Activated CD4-positive, alpha-beta T cell treated with anti-CD3 and anti-CD28 coated beads, Interleukin-2, Interleukin-6, amounts not matched to agents 100 ng/mL and 50 ng/mL, durations not matched to agents 16 hours and 8 hours (primary cell): ENCODE data around the gene TWSG1.

ENCODE experiments used
- DNase-seq: peaks from one replicate; pipeline ENCODE4 v3.0.0-alpha.2; 2020

The TWSG1 gene

GRCh38 chr18:9334329-9334972 lies at the start of gene TWSG1:
Gene TWSG1 (plus strand): TSS chr18:9334773. CDS start chr18:9337230, 2,457 bp downstream.
- peak; percentile 94 for DNase-seq

DNA sequence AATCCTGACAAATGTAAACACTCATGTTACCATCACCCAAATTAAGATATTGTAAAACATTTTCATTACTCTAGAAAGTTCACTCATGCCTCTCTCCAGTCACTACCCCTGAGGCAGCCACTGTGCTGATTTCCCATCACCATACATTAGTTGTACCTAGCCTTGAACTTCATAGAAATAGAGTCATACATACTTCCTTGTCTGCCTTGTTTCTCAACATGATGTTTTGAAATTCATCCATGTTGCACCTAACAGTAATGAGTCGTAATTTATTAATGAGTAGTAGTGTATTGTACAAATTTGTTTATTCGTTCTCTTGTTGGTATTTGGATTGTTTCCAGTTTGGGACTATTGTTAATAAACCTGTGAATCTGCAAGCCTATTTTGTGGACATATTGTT lies 49.0 kb upstream of the TWSG1 start:
- DNase-seq: no peak

DNA sequence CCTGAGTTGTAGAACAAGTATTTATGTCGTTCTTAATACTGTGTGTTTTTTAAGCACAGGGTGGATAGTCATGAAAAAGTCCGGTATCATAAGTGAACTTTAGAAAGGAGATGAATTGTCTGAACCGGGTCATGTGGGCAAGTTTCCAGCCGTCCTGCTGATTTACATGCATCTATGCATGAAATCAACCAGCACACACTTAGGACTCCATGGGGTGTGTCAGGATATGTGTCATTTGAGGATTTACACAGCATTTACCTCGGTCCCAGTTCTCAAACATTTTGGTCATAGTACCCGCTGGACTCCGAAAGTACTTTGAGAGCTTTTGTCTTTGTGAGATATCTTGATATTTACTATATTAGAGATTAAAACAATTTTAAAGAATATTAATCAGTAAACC lies 47.5 kb upstream of the TWSG1 start:
- no peak for DNase-seq

DNA sequence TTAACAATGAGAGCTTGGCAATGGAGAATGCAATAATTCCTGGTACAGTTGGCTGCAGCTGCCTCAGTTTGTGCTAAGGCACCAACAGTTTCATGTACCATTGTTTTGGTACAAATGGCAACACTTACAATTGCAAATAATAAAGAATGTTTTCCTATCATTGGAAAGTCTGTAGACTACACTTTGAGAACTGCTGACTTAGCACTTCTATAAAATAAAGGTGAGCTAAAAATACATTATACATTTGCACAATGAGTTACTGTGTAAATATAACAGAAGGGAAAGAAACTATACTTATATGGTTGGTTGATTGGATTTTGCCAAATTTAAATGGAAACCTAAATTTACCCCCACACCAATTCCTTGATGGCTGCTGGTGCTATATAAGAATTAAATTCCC lies 44.9 kb upstream of the TWSG1 start:
- no peak for DNase-seq

GRCh38 chr18:9290156-9290555 lies 44.4 kb upstream of the TWSG1 start:
- no peak for DNase-seq

- DNase-seq: no peak
Observed at GRCh38 chr18:9292047-9292446, 42.5 kb upstream of the TWSG1 start.

DNA sequence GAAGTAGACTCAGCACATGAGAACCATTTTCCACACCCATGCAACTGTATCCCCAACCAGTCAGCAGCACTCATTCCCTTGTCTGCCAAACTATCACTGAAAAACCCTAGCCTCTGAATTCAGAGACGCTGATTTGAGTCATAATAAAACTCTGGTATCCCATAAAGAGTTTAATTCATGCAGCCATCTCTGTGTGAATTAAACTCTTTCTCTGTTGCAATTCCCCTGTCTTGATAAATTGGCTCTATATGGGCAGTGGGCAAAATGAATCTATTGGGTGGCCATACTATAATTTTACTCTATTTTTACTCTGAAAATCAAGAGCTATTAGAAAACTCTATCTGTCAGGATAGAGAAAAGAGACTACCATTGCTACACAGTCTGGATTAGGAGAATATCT lies 40.6 kb upstream of the TWSG1 start:
- no peak for DNase-seq

DNA sequence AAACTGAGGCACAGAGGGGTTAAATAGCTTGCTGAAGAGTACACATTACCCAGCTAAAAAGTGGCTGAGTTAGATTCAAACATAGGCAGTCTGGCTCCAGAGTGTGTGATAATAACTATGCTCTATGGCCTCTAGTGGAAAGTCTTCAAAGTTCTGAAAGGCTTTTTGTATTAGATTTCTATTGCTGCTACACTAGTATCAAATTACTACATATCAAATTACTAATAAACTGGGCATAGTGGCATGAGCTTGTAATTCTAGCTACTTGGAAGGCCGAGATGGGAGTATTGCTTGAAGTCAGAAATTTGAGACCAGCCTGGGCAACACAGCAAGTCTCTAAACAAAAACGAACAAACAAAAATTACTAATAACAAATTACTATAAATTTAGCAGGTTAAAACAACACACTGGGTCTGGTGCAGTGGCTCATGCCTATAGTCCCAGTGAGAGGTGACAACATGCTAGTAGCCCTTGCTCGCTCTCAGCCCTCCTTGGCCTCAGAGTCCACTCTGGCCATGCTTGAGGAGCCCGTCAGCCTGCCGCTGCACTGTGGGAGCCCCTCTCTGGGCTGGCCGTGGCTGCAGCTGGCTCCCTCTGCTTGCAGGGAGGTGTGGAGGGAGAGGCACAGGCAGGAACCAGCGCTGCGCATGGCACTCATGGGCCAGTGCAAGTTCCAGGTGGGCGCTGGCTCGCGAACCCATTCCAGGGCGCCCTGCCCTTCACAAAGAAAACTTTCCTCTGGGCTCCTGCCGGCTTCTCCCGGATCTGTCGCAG lies 38.2 kb upstream of the TWSG1 start:
- DNase-seq: no peak

GRCh38 chr18:9297007-9297393 lies 37.6 kb upstream of the TWSG1 start:
- DNase-seq: no peak

DNA sequence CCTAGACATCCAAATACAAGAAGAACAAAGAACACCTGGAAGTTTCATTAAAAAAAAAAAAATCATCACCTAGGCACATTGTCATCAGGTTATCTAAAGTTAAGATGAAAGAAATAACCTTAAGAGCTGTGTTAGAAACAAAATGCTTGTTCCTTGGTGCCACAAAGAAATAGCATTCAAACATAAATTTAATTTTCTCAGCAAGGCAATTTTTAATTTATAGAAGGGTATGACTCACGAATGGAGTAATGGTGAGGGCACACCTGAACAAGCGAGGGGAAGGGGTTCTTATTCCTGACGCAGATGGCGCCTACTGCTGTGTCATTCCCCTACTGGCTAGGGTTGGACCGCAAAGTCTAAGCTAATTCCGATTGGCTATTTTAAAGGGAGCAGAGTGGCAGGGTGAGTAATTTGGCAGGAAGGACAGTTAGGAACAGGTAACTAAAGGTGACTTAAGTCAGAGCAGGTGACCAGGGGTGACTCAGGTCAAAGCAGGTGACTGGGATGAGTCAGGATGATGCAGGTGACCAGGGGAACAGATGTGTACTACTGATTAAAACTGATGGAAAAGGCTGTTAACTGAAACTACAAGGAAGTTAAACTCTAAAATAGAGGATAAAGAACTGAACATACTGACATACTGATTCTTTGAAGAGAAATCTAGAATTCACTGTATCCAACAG lies 30.0 kb upstream of the TWSG1 start:
- no peak for DNase-seq

- DNase-seq: no peak
Observed at GRCh38 chr18:9319333-9319732, 15.2 kb upstream of the TWSG1 start.

GRCh38 chr18:9321017-9321452 lies 13.5 kb upstream of the TWSG1 start:
- DNase-seq: no peak

DNA sequence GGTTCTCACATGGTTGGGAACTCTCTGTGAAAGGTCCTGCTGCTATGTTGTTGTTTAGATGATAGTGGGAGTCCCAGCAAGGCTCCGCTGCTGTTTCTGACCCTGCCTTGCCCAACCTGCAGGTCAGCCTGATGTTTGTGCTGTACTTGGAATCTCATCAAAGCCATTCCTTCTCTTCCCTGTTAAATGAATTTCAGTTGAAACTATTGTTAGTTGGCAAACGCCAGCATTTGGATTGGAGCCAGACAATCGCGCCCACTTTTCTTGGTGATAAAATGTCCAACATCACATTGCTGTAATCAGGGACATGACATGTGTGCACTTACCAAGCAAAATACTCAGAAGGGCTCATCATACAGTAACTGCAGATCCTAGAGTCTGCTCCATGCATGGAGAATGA lies 12.8 kb upstream of the TWSG1 start:
- DNase-seq: no peak

GRCh38 chr18:9322744-9323143 lies 11.8 kb upstream of the TWSG1 start:
- no peak for DNase-seq

- no peak for DNase-seq
Observed at GRCh38 chr18:9323750-9324445, 10.7 kb upstream of the TWSG1 start.

GRCh38 chr18:9325716-9326115 lies 8.9 kb upstream of the TWSG1 start:
- no peak for DNase-seq

DNA sequence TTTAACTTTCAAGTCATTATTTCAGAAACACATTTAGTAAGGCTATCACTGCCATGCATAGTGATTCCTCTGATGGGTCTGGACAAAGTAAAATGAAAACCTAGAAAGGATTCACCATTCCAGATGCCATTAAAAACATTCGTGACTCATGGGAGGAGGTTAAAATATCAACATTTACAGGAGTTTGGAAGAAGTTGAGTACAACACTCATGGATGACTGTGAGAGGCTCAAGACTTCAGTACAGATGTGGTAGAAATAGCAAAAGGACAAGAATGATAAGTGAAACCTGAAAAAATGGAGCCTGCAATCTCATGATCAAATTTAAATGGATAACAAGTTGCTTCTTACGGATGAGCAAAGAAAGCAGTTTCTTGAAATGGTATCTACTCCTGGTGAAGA lies 5.8 kb upstream of the TWSG1 start:
- no peak for DNase-seq

- DNase-seq: no peak
Observed at GRCh38 chr18:9329471-9329870, 5.1 kb upstream of the TWSG1 start.

DNA sequence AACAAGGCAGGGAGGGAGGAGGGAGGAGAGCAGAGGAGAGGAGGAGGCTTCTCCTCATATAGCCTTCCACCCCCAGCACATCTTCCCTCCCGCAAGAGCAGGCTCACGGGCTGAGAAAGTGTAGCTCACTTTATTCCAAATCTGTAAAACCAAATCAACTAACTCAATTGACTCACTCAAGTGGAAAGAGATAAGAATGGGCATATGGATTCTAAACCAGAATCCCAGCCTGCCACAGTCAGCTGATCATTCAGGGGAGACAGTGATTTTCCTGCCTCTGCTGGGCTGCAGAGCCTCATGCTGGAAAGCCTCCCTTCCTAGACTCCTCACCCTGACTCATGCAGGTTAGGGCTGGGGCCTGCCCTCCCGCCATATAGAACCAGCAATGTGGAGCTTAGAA lies 4.2 kb upstream of the TWSG1 start:
- no peak for DNase-seq

DNA sequence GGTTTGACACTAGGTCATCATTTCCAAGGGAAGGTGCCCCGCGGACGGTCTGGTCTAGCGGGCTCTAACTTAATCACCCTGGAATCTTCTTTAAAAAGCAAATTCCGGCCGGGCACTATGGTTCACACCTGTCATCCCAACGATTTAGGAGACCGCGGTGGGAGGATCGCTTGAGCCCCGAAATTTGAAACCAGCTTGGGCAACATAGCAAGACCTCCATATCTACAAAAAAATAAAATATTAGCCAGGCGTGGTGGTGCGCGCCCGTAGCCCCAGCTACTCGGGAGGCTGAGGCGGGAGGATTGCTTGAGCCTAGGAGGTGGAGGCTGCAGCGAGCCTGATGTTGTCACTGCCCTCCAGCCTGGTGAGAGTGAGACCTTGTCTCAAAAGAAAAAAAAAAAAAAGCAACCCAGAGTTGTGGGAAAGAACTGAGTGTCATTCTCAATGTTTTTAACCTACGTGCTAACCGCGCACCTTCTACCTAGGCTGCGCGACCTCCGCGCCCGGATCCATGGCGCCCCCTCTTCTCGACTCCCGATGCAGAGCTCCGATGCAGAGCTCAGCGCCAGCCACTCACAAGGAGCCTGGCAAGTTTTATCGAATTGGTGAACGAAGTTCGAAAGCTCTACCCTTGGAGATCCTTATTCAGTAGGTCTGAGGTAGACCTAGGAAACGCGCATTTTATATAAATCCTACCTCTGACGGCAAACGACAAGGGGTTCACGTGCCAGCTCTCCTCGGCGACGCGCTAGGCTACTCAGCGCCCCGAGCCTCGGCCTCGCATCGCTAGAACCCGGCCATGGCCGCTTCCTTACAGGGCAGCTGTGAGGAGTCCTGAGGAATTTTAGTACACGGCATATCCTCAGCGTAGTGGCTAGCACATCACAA lies 888 bp upstream of the TWSG1 start:
- peak; percentile 5 for DNase-seq

DNA sequence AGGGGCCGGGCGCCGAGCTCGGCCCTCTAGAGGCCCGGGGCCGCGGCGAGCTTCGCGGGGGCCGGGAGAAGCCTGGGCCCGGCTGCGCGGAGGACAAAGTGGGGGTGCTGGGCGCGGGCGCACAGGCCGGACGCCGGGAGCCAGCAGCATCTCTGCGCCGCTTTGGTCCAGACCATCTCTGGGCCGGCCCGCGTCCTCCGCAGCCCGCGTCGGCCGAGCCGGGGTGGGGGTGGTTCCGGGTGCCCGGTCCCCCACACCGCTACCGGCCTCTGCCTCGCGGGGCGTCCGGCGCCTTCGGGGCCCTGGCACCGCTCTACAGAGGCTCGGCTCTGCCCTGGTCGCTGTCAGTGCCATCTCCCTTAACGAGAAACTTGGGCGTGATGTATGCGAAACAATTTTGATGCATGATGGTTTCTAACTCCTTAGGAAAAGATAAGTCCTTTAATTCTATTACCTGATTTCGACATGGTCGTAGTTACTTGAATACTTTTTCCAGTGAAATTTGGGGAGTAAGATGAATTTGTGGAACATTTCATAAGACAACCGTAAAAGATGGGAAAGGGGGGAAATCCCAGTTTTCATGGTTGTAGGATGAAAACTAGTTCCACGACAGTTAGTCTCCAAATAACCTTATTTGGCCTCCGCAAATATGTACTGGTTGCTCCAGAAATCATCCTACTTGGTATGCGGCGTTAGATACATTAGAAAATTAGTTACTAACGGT lies 562 bp downstream of the TWSG1 start:
- DNase-seq: peak; percentile 50

- DNase-seq: no peak
Observed at GRCh38 chr18:9335697-9336045, 1.1 kb downstream of the TWSG1 start.
